Breast epithelium (tissue), 3 donors: ENCODE data around the gene ANO7.

Experiments used
- CTCF ChIP-seq, 3 donors: fragments of 450-650 bp; IDR thresholded peaks; one replicate each; pipeline ENCODE4 v1.5.1; 2016 to 2017; ENCODE audit warnings: antibody characterized with exemption in 3 of 3, mild to moderate bottlenecking in 3 of 3, moderate library complexity in 3 of 3
- POLR2A ChIP-seq: fragments of 450-650 bp; IDR thresholded peaks from one replicate; pipeline ENCODE4 v1.6.1; 2016; ENCODE audit warnings: antibody characterized with exemption, mild to moderate bottlenecking, moderate library complexity
- POLR2AphosphoS5 ChIP-seq, 3 donors: sonication (generic); formaldehyde crosslinking; IDR thresholded peaks; one replicate each; pipeline ENCODE4 v1.6.1; 2017; ENCODE audit warnings: antibody characterized with exemption in 3 of 3

- no peak for TF ChIP-seq CTCF (IDR thresholded peaks at IDR 0.05)
- TF ChIP-seq POLR2A: no peak
- no peak for TF ChIP-seq POLR2AphosphoS5 (IDR thresholded peaks at IDR 0.05)
Measured at GRCh38 chr2:241213567-241213966, 25.1 kb downstream of the ANO7 start.
